GM12874 (cell line): Measurements from ENCODE around the gene ZNF526.

Source experiments
- TF ChIP-seq, protein P1 (sequence below): IDR thresholded peaks from 2 replicates; pipeline ENCODE4 v1.5.1; 2011; ENCODE audit warnings: low read depth, mild to moderate bottlenecking, control low read depth, low read length, moderate library complexity; ENCODE audit not compliant: insufficient read depth

Gene ZNF526

GRCh38 chr19:42234364-42234763 lies 14.3 kb downstream of the ZNF526 start:
- TF ChIP-seq, protein P1, sequence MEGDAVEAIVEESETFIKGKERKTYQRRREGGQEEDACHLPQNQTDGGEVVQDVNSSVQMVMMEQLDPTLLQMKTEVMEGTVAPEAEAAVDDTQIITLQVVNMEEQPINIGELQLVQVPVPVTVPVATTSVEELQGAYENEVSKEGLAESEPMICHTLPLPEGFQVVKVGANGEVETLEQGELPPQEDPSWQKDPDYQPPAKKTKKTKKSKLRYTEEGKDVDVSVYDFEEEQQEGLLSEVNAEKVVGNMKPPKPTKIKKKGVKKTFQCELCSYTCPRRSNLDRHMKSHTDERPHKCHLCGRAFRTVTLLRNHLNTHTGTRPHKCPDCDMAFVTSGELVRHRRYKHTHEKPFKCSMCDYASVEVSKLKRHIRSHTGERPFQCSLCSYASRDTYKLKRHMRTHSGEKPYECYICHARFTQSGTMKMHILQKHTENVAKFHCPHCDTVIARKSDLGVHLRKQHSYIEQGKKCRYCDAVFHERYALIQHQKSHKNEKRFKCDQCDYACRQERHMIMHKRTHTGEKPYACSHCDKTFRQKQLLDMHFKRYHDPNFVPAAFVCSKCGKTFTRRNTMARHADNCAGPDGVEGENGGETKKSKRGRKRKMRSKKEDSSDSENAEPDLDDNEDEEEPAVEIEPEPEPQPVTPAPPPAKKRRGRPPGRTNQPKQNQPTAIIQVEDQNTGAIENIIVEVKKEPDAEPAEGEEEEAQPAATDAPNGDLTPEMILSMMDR, result no peak

- TF ChIP-seq, protein P1, result no peak
Measured at GRCh38 chr19:42235181-42235580, 15.1 kb downstream of the ZNF526 start.

DNA sequence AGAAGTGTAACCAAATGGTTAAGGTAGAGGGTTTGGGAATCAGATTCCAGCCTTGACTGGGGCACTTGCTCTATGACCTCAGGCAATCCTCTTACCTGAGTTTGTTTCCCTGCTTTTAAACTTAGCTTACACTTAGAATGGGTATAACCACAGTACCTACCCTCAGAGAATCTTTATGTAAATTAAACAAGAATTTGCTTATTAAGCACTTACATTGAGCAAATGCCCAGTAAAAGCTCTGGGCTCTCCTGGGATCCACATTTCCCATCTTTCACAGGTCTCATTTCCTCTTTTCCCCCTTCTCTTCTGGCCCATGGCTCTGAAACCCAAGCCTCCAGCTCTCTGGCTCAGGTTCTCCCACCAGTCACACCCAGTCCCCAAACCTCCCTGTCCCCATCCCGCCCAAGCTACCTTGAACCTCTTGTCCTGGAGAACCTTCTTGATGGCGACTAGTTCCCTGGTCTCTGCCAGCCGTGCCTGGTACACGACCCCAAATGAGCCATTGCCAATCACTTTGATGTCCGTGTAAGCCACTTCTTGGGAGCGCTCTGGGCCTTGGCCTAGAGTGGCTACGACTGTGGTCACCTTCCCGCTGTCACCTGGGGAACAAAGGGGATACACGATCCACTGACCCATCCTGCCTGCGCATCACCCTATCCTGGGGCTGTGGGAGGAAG lies 19.6 kb downstream of the ZNF526 start:
- TF ChIP-seq, protein P1, result no peak

- TF ChIP-seq, protein P1, result no peak
Measured at GRCh38 chr19:42241279-42241678, 21.2 kb downstream of the ZNF526 start.

DNA sequence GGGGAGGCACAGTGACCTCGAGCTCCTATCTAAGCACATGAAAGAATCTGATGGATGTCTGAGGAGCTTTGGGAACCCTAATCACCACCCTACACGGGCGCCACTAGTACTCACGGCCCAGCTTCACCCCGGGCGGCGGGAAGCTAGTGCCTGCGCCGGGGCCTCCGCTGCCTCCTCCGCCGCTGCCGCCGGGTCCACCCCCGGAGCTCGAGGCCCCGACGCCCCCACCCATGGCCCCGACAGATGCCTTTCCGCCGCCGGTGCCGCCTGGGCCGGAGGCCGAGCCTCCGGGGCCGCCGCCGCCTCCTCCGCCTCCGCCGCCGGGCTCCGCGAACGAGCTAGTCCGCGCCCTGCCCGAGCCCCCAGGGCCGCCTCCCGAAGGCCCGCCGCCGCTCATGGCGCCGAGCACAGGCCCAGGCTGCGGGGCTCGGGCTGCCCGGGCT lies 22.0 kb downstream of the ZNF526 start:
- TF ChIP-seq, protein P1, result no peak

DNA sequence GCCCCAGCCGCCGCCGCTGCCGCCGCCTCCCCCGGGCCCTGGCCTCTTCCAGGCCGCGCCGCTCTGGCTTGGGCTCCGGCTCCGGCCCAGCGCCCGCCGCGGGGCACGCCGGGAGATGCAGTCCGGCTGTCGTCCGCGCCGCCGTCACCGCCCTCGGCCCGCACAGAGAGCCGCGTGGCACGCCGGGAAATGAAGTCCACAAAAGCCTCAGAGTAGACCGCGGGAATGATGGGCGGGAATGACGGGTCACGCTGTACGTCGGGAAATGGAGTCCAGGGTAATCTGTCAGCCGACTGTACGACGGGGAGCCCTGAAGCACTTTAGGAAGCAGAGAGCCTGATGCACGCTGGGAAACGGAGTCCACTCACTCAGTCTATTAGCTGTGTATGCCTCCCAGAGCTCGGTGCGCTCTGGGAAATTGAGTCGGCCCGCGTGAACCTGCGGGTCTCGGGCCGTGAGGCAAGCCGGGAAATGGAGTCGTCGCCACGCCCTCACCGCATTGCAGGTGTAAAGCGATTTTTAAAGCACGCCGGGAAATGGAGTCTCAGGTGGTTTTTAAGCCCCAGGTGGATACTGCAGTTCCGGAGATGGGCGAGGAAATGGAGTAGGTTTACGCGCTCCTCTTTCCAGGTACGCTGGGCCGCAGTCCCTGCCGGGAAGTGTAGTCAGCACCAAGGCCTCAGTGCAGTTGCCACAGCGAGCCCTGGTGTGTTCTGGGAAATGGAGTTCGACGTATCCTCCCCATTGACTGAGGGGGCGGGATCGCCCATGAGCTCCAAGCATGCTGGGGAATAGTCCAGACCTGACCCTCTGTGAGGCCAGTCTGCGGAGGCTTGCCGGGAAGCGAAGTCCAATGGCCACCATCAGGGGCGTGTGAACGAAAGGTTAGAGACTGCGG lies 22.6 kb downstream of the ZNF526 start, which contains the start of gene GSK3A:
Gene GSK3A (minus strand): TSS at position 91 of the 898 bp plus-strand sequence. CDS start 137 bp downstream, outside the sequence.
- TF ChIP-seq, protein P1, result no peak
